GM12878 (cell line): ENCODE measurements around the gene PIP4K2A. TPM values are rescaled to one million over a fixed set of nuclear protein-coding genes. Genes with fewer than 3 reads are reported as not detected.

Source experiments
- ATAC-seq: fragments of 200-7000 bp; cut with Tn5 transposase; 3 replicates; pipeline ENCODE4 v1.9.1; 2020; ENCODE audit warnings: mild to moderate bottlenecking, moderate library complexity
- BruUV-seq: library from RNA; stranded (reverse); fragments of 400-500 nt; replicated peaks from 2 replicates; lab custom pipeline; 2021; lab: Mats Ljungman, UMichigan
- CTCF ChIA-PET: fragments of 300-600 bp; sonication (Branson Sonifier 250); formaldehyde crosslinking; extraction: SDS; loops from one replicate; lab custom pipeline; 2021; ENCODE audit warnings: inconsistent platforms; lab: Yijun Ruan, JAX
- POLR2A ChIA-PET: fragments of 350-600 bp; formaldehyde crosslinking; extraction: SDS; loops from one replicate; lab custom pipeline; 2021; ENCODE audit warnings: inconsistent platforms; lab: Charles Lee
- RAD21 ChIA-PET: fragments of 300-600 bp; sonication (Branson Sonifier 250); formaldehyde crosslinking; loops from one replicate; lab custom pipeline; 2023; ENCODE audit warnings: antibody characterized with exemption; ENCODE audit not compliant: unreplicated experiment; lab: Charles Lee
- SMC1A ChIA-PET: fragments of 300-600 bp; sonication (Branson Sonifier 250); formaldehyde crosslinking; loops from one replicate; lab custom pipeline; 2023; ENCODE audit not compliant: unreplicated experiment, uncharacterized antibody; lab: Charles Lee
- DNase-seq: peaks from one replicate; pipeline ENCODE4 v3.0.0-alpha.2; 2011; ENCODE audit warnings: low read depth, low spot score
- FAIRE-seq: peaks from 3 replicates; lab custom pipeline; 2011; peaks lifted over from hg19 to GRCh38; lab: Jason Lieb, UNC
- H2AFZ ChIP-seq: 2 replicates; pipeline ENCODE4 v1.6.0; 2011; ENCODE audit warnings: low read depth, low read length, control low read depth; ENCODE audit not compliant: control insufficient read depth
- H3K27ac ChIP-seq: 2 replicates; pipeline ENCODE4 v1.5.1; 2011; ENCODE audit warnings: control low read depth; ENCODE audit not compliant: control insufficient read depth, insufficient read depth
- H3K27me3 ChIP-seq, 2 experiments: replicated peaks in 1 of 2; 2 replicates each; pipeline versions ENCODE4 v1.6.0 to v1.6.1; 2011; ENCODE audit warnings: low read length in 1 of 2; ENCODE audit not compliant: control insufficient read depth in 2 of 2, insufficient read depth in 2 of 2
- H3K36me3 ChIP-seq, 2 experiments: 2 replicates each; pipeline ENCODE4 v1.5.1; 2011; ENCODE audit warnings: low read length in 1 of 2; ENCODE audit not compliant: control insufficient read depth in 2 of 2, insufficient read depth in 2 of 2
- H3K4me1 ChIP-seq: 2 replicates; pipeline ENCODE4 v1.6.1; 2011; ENCODE audit warnings: mild to moderate bottlenecking, low read length, moderate library complexity, mixed read lengths; ENCODE audit not compliant: control insufficient read depth, insufficient read depth
- H3K4me2 ChIP-seq: 2 replicates; pipeline ENCODE4 v1.6.0; 2011; ENCODE audit warnings: control low read depth; ENCODE audit not compliant: control insufficient read depth, insufficient read depth
- H3K4me3 ChIP-seq: fragments of 200-600 bp; sonication (generic); 2 replicates; pipeline ENCODE4 v1.5.1; 2016
- H3K79me2 ChIP-seq: 2 replicates; pipeline ENCODE4 v1.6.0; 2011; ENCODE audit warnings: low read length; ENCODE audit not compliant: control insufficient read depth, insufficient read depth
- H3K9ac ChIP-seq: 2 replicates; pipeline ENCODE4 v1.8.0; 2011; ENCODE audit warnings: low read length, control low read depth, mixed read lengths; ENCODE audit not compliant: control insufficient read depth, insufficient read depth
- H3K9me3 ChIP-seq: replicated peaks from 3 replicates; pipeline ENCODE4 v1.5.1; 2011; ENCODE audit warnings: mild to moderate bottlenecking, low read length; ENCODE audit not compliant: control insufficient read depth, insufficient read depth
- H4K20me1 ChIP-seq: 2 replicates; pipeline ENCODE4 v1.6.0; 2011; ENCODE audit not compliant: control insufficient read depth, insufficient read depth
- BMI1 ChIP-seq: fragments of 450-650 bp; IDR thresholded peaks from 2 replicates; pipeline ENCODE4 v1.6.1; 2016; ENCODE audit warnings: mild to moderate bottlenecking, moderate library complexity, borderline replicate concordance
- DPF2 ChIP-seq: fragments of 450-650 bp; IDR thresholded peaks from 2 replicates; pipeline ENCODE4 v1.6.1; 2017; ENCODE audit warnings: mild to moderate bottlenecking
- EED ChIP-seq: sonication (generic); IDR thresholded peaks from 2 replicates; pipeline ENCODE4 v1.6.1; 2016; ENCODE audit warnings: antibody characterized with exemption, low read depth
- EP300 ChIP-seq, 2 experiments: fragments of 150-350 bp in 1 of 2; IDR thresholded peaks; 2 replicates each; pipeline ENCODE4 v1.6.1; 2011 to 2012; ENCODE audit warnings: low read depth in 2 of 2, low read length in 2 of 2, borderline replicate concordance in 1 of 2, improper control_type of control experiment in 1 of 2, inconsistent platforms in 1 of 2; ENCODE audit not compliant: control insufficient read depth in 1 of 2
- FOXM1 ChIP-seq: IDR thresholded peaks from 2 replicates; pipeline ENCODE4 v1.6.1; 2012; ENCODE audit warnings: low read depth, mild to moderate bottlenecking, inconsistent platforms, low read length, moderate library complexity
- HDGF ChIP-seq: fragments of 450-650 bp; IDR thresholded peaks from 2 replicates; pipeline ENCODE4 v1.6.1; 2016; ENCODE audit warnings: antibody characterized with exemption
- IKZF2 ChIP-seq, 2 experiments: fragments of 450-650 bp; IDR thresholded peaks; 2 replicates each; pipeline ENCODE4 v1.6.1; 2017; ENCODE audit warnings: mild to moderate bottlenecking in 2 of 2, moderate library complexity in 2 of 2
- JUNB ChIP-seq: IDR thresholded peaks from 2 replicates; pipeline ENCODE4 v1.6.1; 2016; ENCODE audit warnings: antibody characterized with exemption, mild to moderate bottlenecking
- MTA3 ChIP-seq: IDR thresholded peaks from 2 replicates; pipeline ENCODE4 v1.6.1; 2012; ENCODE audit warnings: low read length, inconsistent platforms, borderline replicate concordance
- NBN ChIP-seq: fragments of 450-650 bp; IDR thresholded peaks from 2 replicates; pipeline ENCODE4 v1.6.1; 2016
- NR2F1 ChIP-seq: fragments of 450-650 bp; conservative IDR thresholded peaks from 2 replicates; pipeline ENCODE4 v1.6.1; 2017; ENCODE audit warnings: mild to moderate bottlenecking
- PAX8 ChIP-seq: fragments of 450-650 bp; IDR thresholded peaks from 2 replicates; pipeline ENCODE4 v1.6.1; 2017; ENCODE audit warnings: mild to moderate bottlenecking, moderate library complexity
- POLR2AphosphoS2 ChIP-seq: IDR thresholded peaks from 2 replicates; pipeline ENCODE4 v1.6.1; 2011; ENCODE audit warnings: low read depth, mild to moderate bottlenecking, low read length, improper control_type of control experiment, moderate library complexity
- POLR2AphosphoS5 ChIP-seq: IDR thresholded peaks from 2 replicates; pipeline ENCODE4 v1.6.1; 2011; ENCODE audit warnings: mild to moderate bottlenecking, low read length, inconsistent platforms
- RAD51 ChIP-seq: fragments of 450-650 bp; IDR thresholded peaks from 2 replicates; pipeline ENCODE4 v1.6.1; 2016; ENCODE audit warnings: moderate library complexity, mild to moderate bottlenecking, inconsistent platforms
- RCOR1 ChIP-seq: conservative IDR thresholded peaks from 2 replicates; pipeline ENCODE4 v1.6.1; 2012; ENCODE audit warnings: low read depth, low read length, improper control_type of control experiment
- SMAD1 ChIP-seq: fragments of 450-650 bp; IDR thresholded peaks from 2 replicates; pipeline ENCODE4 v1.6.1; 2018; ENCODE audit warnings: mild to moderate bottlenecking, low read depth; ENCODE audit not compliant: partially characterized antibody
- SREBF1 ChIP-seq: IDR thresholded peaks from 2 replicates; pipeline ENCODE4 v1.6.1; 2012; ENCODE audit warnings: mild to moderate bottlenecking, low read length
- SREBF2 ChIP-seq: IDR thresholded peaks from 2 replicates; pipeline ENCODE4 v1.6.1; 2012; ENCODE audit warnings: mild to moderate bottlenecking, low read length
- YBX1 ChIP-seq: fragments of 450-650 bp; IDR thresholded peaks from 2 replicates; pipeline ENCODE4 v1.6.1; 2016; ENCODE audit warnings: antibody characterized with exemption
- ZBTB4 ChIP-seq: fragments of 450-650 bp; formaldehyde crosslinking; IDR thresholded peaks from 2 replicates; pipeline ENCODE4 v1.4.0; 2022; ENCODE audit warnings: mild to moderate bottlenecking, moderate library complexity
- ZNF207 ChIP-seq: fragments of 450-650 bp; IDR thresholded peaks from 2 replicates; pipeline ENCODE4 v1.6.1; 2014; ENCODE audit warnings: antibody characterized with exemption, mild to moderate bottlenecking, borderline replicate concordance
- ZNF274 ChIP-seq: IDR thresholded peaks from one replicate; pipeline ENCODE4 v1.8.0; 2011; ENCODE audit not compliant: insufficient read length, insufficient read depth
- WGBS: methylation state at CpG from one replicate; pipeline ENCODE4 v1.1.6; 2016; ENCODE audit warnings: low lambda C conversion rate; ENCODE audit not compliant: insufficient replicate concordance, insufficient coverage; ENCODE audit errors: missing lambda C conversion rate; 5-methylcytosine and 5-hydroxymethylcytosine counted together
- in situ Hi-C: fragments of 300-500 bp; cut with MboI; formaldehyde crosslinking; loops from 9 replicates; pipeline ENCODE4 v1.14.3; 2018; ENCODE audit warnings: mixed read lengths
- intact Hi-C: fragments of 100-400 bp; cut with micrococcal nuclease; formaldehyde crosslinking; loops from one replicate; pipeline ENCODE4 v1.14.2; 2022; ENCODE audit not compliant: unreplicated experiment
- polyA plus RNA-seq, 11 experiments: library from polyadenylated mRNA; depleted of rRNA in 4 of 11; unstranded in 6 of 11; stranded (reverse) in 5 of 11; fragments of >200 nt; fragmentation: Nextera tagmentation in 4 of 11; fragmentation: Illumina TruSeq in 1 of 11; extraction: Ambion mirVana in 4 of 11; extraction: Trizol in 1 of 11; gene quantifications; 1 replicate in 1 of 11; 2 replicates in 10 of 11; pipeline versions ENCODE4 v1.2.1 to v1.2.3, GENCODE V29; 2011 to 2016; ENCODE audit warnings: inconsistent platforms in 2 of 11, missing spikeins in 2 of 11, low read depth in 1 of 11
- total RNA-seq, 4 experiments: library from RNA; depleted of rRNA in 3 of 4; stranded (reverse); fragments of >200 nt in 3 of 4; fragmentation: Illumina TruSeq in 1 of 4; extraction: Trizol in 1 of 4; gene quantifications; 2 replicates each; pipeline versions ENCODE4 v1.2.1 to v1.2.3, GENCODE V29; 2013 to 2021

The PIP4K2A gene
- total and polyA plus RNA-seq, 10 of the 15 experiments (the other 5 are each of a cell fraction or from before 2014, with no cell fraction given): 54.3 to 139 (median 84.4) TPM

GRCh38 chr10:22599048-22599561 lies 115.3 kb downstream of the PIP4K2A start (continued):
- TF ChIP-seq EED (peak; percentile 47; the same call in 1 of the 2 replicates), YBX1 (no peak), HDGF (no peak), EP300 (IDR thresholded peaks at IDR 0.05; ENCODE audit: borderline replicate concordance in 1 of 2, control insufficient read depth in 1 of 2, low read depth in 2 of 2, low read length in 2 of 2) (peak; percentile 24 to 76; a peak in 2 of 4 replicates), JUNB (peak; percentile 86), DPF2 (peak; percentile 35; the same call in 1 of the 2 replicates), MTA3 (peak; percentile 69; the same call in 1 of the 2 replicates), FOXM1 (peak; percentile 70; the same call in 1 of the 2 replicates), PAX8 (peak; percentile 83; the same call in 1 of the 2 replicates), SREBF2 (no peak), RAD51 (peak; percentile 54; the same call in 1 of the 2 replicates), NBN (peak; percentile 47; the same call in 1 of the 2 replicates), IKZF2 (IDR thresholded peaks at IDR 0.05) (peak; percentile 71 to 78), SMAD1 (no peak)

- BruUV-seq: no TSS peak
- Histone ChIP-seq H3K9me3 (no peaks in the 10 kb centered on the region), H4K20me1 (no peaks in the 10 kb centered on the region), H3K36me3 (peaks cover 2 to 19% of the 10 kb centered on the region in 2 experiments), H3K4me3 (peak overlapping the region; percentile 6; the same call in 1 of the 2 replicates), H3K27ac (peak overlapping the region; percentile 19), H3K79me2 (peaks cover 49% of the 10 kb centered on the region), H3K4me2 (peak overlapping the region; percentile 36), H3K4me1 (peaks cover 49% of the 10 kb centered on the region), H2AFZ (no peak overlapping the region), H3K27me3 (no peaks in the 10 kb centered on the region), H3K9ac (no peak overlapping the region)
- RAD21 ChIA-PET: interaction anchor here (1.5 to 1.7 kb wide), 2 partner anchors 12 to 28 kb away, joined by 3 to 5 read pairs; no protein-coding TSS in a partner anchor
- CTCF ChIA-PET: no interaction called here
- SMC1A ChIA-PET: interaction anchor here (0.6 to 5.5 kb wide), 9 partner anchors 12 to 1830 kb away, joined by 3 to 51 read pairs (median 4); no protein-coding TSS in a partner anchor
- in situ Hi-C loops (no loop called here), intact Hi-C loops (loop anchor here (5.0 kb wide), 1 partner anchor 34 kb away; no protein-coding TSS in a partner anchor)
- FAIRE-seq (no peak), DNase-seq (no peak), ATAC-seq (no peak)
- 74% methylated on average over 3 of the region's 3 CpGs for WGBS
- POLR2A ChIA-PET: interaction anchor here (1.2 to 3.5 kb wide), 2 partner anchors 25 to 53 kb away, joined by 4 to 10 read pairs; no protein-coding TSS in a partner anchor
- TF ChIP-seq BMI1 (no peak), NR2F1 (no peak), POLR2AphosphoS5 (no peak), SREBF1 (no peak), ZBTB4 (CRISPR knock-in tag) (no peak), ZNF274 (no peak), RCOR1 (no peak), ZNF207 (no peak), POLR2AphosphoS2 (no peak)
These were observed 115.9 kb downstream of the PIP4K2A start for GRCh38 chr10:22598478-22598877.
